A673 (cell line): Measurements from ENCODE around the gene RGS6.

ENCODE experiments used
- CTCF ChIP-seq: fragments of 300-800, 200-600 bp; sonication (generic); conservative IDR thresholded peaks from 2 replicates; pipeline ENCODE4 v1.5.1; 2017; ENCODE audit warnings: low read depth, mild to moderate bottlenecking, antibody characterized with exemption, low read length, moderate library complexity, mixed read lengths
- EZH2 ChIP-seq: fragments of 200-600 bp; sonication (generic); IDR thresholded peaks from 2 replicates; pipeline ENCODE4 v1.6.1; 2017; ENCODE audit warnings: borderline replicate concordance, low read depth, mild to moderate bottlenecking, mixed read lengths, antibody characterized with exemption, low read length; ENCODE audit not compliant: poor library complexity, severe bottlenecking

- TF ChIP-seq CTCF (no peak), EZH2 (no peak)
Observed at GRCh38 chr14:72500234-72500838, 568.1 kb downstream of the RGS6 start.
